ES-I3 (cell line): Measurements from ENCODE around the gene PDXDC1.
A peak's percentile ranks its signal among the peaks of the same experiment; 100 is the strongest.
"Not testable (repeated sequence)": the region's sequence is repeated elsewhere in the genome, so short reads cannot be mapped to it uniquely, and the experiment has no call there.

Source experiments
- H3K36me3 ChIP-seq: 2 replicates; pipeline ENCODE4 v1.6.1; 2013; ENCODE audit warnings: mild to moderate bottlenecking, low read length, control low read depth, moderate library complexity; ENCODE audit not compliant: insufficient read depth
- H3K4me1 ChIP-seq: 2 replicates; pipeline ENCODE4 v1.6.1; 2013; ENCODE audit warnings: mild to moderate bottlenecking, control low read depth, low read length; ENCODE audit not compliant: insufficient read depth
- H3K9ac ChIP-seq: 2 replicates; pipeline ENCODE4 v1.6.1; 2013; ENCODE audit warnings: low read depth, mild to moderate bottlenecking, low read length, moderate library complexity
- H3K9me3 ChIP-seq: 2 replicates; pipeline ENCODE4 v1.6.1; 2013; ENCODE audit warnings: mild to moderate bottlenecking, low read length, moderate library complexity; ENCODE audit not compliant: control insufficient read depth, insufficient read depth

PDXDC1 gene

DNA sequence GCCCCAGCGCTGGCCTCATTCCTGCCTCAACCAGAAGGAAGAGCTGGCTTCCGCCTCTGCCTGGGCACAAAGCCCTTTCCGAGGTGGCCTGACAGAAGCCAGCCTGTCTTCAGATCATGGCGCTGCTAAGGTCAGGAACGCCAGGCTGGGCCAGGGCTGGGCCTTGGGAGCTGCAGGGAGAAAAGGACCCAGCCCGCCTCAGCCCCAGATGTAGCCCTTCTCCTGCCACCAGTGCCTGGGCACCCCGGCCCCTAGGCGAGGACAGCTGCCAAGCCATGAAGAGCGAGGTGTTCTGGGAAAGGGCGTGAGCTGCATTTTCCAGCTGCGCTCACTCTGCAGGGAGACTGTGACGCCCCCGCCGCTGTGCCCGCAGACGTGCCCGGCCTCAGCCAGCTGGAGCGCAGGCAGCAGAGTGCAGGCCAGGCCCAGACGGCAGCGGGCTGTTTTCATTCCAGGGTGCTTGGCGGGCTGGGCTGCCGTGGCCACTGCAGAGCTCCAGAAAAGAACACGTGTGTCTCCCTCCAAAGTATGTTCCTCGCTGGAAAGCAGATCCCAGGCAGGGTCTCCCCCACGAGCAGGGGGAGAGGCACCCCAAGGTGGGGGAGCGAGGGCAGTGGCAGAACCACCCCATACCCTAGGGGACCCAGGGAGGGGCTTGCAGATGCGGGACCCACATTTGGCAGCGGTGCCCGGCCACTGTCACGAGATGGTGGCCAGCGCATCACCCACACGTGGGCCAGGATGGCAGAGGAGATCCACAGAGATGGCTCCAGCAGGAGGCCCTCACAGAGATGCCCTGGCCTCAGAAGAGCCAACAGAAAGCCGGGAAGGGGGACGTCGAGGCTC is 170.8 kb downstream of the PDXDC1 start:
- not testable (repeated sequence) for H3K9ac ChIP-seq, H3K36me3 ChIP-seq, H3K9me3 ChIP-seq, H3K4me1 ChIP-seq

DNA sequence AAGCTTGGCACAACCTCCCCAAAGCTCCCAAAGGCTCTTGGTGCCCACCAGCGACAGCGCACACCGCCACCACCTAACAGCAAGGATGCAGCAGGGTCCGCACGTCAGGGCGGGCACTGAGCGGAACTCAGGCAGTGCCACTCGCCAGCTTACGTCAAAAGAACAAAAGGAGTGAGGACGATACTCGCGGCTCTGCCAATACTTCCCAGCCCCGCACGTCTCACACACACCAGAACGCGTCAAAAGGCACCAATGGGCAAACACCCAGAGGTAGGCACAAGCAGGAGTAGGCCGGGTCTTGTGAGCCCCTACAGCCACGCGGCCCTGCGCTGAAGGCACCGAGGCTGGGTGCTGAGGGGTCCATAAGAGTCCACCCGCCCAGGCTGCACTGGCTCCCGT is 171.4 kb downstream of the PDXDC1 start:
- not testable (repeated sequence) for H3K4me1 ChIP-seq, H3K36me3 ChIP-seq, H3K9ac ChIP-seq, H3K9me3 ChIP-seq

DNA sequence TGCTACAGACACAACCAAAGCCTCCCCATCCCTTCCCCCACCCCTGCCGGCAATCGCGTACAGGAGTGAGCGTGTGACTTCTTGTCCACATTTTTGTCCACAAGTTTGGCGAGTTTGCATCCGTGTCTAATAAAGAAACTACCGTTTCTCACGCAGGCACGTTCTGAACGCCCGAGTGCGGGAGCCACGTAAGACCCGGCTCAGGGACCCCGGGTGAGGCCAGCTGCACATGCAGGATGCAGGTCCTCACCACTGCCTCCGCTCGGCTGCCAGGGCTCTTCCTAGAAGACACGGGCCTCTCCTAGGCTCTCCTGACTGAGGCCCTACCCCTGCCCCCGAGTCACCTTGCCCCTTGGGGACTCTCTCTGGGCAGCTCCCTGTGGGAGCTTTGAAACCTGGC is 174.0 kb downstream of the PDXDC1 start:
- not testable (repeated sequence) for H3K4me1 ChIP-seq, H3K9ac ChIP-seq

DNA sequence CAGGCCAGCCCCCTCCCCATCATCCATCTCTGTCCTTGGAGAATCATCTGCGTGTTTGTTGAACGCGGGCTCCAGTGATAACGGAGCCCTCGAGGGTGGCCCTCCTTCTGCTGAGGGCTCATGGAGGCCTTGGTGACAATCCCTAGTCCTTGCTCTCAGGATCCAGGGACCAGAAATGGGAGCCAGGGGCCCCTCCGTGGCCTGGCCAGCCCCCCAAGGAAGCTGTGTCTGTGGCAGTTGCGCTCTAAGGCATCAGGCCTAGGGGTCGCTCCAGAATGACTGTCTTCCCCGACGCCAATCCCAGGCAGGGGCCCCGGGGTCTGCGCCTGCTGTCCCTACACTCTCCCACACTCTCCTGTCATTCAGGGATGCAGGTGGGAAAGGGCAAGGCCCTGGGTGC is 174.4 kb downstream of the PDXDC1 start:
- not testable (repeated sequence) for H3K9ac ChIP-seq, H3K4me1 ChIP-seq, H3K9me3 ChIP-seq, H3K36me3 ChIP-seq

More for the DNA sequence above, 174.0 kb downstream of the PDXDC1 start:
- H3K9me3 ChIP-seq, H3K36me3 ChIP-seq: not testable (repeated sequence)

DNA sequence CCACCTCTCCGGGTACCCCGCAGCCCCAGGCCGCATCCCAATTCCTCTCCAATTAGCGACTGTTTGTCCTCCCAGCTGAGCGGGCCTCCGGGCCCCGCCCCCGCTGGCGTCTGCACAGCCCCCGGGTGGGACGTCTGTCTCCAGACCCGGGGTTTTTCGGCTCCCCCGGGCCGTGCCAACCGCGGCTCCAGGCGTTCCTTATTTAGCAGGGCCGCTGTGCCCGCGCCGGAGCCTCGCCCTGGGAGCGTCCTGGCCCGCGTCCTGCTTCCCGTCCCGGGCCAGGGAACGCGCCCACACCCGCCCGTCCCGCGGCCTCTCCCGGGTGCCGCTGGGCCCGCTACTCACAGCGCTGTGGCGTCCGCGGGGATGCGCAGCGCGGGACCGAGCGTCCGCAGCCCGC is 179.2 kb downstream of the PDXDC1 start:
- not testable (repeated sequence) for H3K36me3 ChIP-seq, H3K9me3 ChIP-seq, H3K4me1 ChIP-seq
- H3K9ac ChIP-seq, result peak overlapping the region; percentile 38; the same call in 1 of the 2 replicates

DNA sequence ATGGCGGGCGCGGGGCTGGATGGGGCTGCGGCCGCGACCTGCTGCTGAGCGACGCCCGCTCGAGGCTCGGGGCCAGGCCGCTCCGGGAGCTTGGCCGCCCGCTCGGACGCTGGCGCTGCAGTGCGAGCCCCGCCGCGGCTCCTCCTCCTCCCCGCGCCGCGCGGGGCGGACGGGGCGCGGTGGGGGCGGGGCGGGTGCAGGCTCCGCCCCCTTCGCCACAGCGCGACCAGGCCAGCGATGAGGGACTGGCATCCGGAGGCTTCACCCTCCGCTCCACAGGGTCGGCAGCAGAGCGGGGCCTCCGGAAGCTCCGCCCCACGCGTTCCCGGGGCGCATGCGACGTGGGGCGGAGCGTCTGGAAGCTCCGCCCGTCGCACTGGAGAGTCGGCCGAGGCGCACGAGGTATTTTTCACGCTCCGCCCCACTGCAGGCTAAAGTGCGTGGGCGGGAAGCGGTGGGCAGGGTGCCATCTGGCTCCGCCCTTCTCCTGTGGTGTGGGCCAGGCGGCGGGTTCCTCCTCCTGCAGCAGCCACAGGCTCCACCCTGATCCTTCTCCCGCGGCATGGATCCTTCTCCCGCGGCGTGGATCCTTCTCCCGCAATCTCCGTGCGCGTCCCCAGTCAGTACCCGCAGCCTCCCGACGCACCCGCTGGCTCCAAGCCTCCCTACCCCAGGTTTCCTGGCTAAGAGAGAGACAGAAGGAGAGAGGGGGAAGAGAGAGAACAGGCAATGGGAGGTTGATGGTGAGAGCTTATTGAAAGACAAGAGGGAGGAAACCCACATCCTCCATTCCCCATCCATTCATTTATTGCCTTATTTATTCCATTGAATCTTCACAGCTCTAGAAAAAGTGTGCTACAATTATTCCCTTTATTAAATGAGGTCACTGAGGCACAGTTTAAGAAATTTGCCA is 180.1 kb downstream of the PDXDC1 start:
- not testable (repeated sequence) for H3K36me3 ChIP-seq, H3K4me1 ChIP-seq, H3K9me3 ChIP-seq
- H3K9ac ChIP-seq, result peak overlapping the region; percentile 58

DNA sequence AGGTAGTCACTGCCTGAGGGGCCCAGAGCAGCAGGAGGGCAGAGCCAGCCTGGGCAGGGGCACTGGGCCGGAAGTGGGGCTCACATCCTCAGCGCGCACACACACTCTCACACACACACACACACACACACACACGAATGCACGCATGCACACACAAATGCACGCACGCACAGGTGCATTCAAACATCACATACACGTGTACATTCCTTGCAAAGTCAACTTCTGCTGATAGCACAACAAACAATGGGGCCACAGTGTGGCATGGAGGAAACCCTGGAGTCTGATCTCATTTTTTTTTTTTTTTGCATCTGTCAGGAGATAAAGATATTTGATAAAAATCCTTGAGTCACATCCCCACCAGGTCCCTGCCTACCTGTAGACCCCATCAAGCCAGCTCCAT is 182.8 kb downstream of the PDXDC1 start:
- not testable (repeated sequence) for H3K4me1 ChIP-seq, H3K36me3 ChIP-seq, H3K9me3 ChIP-seq, H3K9ac ChIP-seq

DNA sequence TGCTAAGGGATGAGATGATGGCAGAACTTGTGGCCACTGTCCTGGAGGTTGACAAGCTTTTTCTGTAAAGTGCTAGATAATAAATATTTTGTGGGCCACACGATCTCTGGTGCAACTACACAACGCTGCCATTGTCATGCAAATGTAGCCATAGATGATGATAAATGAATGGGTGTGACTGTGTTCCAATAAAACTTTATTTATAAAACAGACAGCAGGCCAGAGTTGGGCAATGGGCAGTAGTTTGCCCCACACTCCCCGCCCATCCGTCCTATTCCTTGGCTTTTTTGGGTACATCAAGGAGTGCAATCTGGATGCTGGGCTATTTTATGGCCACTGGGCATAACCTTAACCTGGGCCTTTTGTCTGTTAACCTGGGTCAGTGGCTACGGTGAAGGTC is 184.8 kb downstream of the PDXDC1 start:
- not testable (repeated sequence) for H3K36me3 ChIP-seq, H3K9ac ChIP-seq, H3K9me3 ChIP-seq, H3K4me1 ChIP-seq

DNA sequence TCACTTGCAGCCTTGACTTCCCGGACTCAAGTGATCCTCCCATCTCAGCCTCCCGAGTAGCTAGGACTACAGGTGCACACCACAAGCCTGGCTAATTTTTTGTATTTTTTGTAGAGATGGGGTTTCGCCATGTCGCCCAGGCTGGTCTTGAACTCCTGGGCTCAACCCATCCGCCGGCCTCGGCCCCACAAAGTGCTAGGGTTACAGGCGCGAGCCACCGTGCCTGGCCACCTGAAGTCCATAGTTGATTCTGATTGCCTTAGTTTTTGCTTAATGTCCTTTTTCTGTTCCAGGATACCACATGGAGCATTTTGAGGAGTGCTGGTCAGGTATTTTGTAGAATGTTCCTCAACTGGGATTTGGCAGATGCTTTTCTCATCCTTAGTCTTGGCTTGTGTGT is 185.7 kb downstream of the PDXDC1 start:
- H3K4me1 ChIP-seq, H3K36me3 ChIP-seq: not testable (repeated sequence)

DNA sequence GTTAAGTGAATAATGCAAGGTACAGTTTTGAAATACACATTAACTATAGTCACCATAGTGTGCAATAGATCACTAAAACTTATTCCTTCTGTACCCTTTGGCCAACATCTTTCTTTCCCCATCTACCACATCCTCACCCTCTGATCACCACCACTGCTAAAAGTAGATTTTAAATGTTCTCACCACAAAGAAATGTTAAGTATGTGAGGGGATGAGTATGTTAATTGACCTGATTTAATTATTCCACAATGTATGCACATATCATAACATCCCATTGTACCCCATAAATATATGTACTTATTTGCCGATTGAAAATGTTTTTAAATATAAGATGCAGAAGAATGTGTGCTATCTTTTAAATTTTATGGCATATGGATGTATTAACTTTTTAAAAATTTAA is 188.2 kb downstream of the PDXDC1 start:
- not testable (repeated sequence) for H3K9me3 ChIP-seq, H3K4me1 ChIP-seq, H3K36me3 ChIP-seq, H3K9ac ChIP-seq

More for the DNA sequence above, 185.7 kb downstream of the PDXDC1 start:
- H3K9me3 ChIP-seq, H3K9ac ChIP-seq: not testable (repeated sequence)

DNA sequence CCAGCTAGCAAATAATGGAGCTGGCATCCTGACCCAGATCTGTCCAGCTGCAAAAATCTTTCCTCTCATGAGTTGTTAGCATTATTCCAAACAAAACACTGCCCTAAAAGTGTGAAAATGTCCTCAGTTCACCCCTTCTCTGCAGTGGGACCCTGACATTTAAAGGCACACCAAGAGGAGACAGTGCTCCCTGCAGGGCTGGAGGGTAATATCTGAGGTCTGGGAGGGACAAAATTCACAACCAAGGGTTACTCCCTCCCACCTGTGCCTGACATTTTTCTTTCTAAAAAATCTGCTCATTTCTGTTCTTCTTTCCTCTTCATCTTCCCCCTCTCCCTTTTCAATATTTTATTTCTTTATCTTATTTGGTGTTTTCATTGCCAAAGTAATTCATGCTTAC is 191.4 kb downstream of the PDXDC1 start:
- H3K9me3 ChIP-seq, H3K36me3 ChIP-seq, H3K9ac ChIP-seq, H3K4me1 ChIP-seq: not testable (repeated sequence)

DNA sequence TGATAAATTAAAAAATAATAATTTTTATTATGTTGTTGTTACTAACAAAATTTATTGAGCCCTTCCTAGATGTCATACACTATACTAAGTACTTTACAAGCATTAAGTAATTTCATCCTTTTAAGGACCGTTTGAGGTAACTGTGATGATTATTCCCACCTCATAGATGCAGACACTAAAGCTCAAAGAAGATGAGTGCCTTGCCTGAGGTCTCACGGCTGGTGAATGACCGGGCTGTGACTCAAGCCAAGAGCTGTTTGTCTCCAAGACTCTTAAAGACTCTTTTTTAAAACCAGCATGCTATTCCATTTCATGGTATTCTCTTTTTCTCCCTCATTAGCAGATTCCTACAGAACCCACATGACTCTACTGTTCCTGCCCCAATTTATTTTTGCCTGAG is 193.5 kb downstream of the PDXDC1 start:
- H3K9me3 ChIP-seq, H3K4me1 ChIP-seq, H3K36me3 ChIP-seq, H3K9ac ChIP-seq: not testable (repeated sequence)

DNA sequence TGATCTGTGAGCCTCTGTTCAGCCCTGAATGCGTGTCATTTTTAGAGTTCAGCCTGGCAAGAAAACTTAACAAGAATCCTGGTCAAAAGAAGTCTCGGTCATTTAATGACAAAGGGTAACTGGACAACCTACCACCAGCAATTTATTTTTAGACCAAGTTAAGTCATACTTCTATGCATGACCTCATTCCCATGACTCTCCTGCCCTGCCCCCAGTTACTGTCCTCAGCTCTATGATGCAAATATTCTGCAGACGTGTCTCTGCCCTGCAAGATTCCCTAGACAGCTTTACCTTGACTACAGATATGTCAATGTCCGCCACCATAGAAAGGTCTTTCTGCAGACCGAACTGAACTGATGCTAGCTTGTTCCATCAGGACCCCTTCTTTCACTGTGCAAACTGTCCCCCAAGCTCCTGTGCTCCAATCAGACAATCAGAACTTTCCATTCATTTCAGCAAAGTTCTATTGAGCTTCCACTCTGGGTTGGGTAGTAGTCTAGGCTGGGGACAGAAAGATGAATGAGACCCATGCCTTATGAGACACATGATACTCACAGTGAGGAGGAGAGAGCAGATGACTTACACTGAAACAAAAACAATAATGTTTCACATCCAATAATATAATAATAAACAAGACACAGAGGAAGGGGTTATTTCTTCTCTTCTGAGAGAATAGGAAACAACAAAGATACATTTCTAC is 194.3 kb downstream of the PDXDC1 start:
- H3K9me3 ChIP-seq, H3K36me3 ChIP-seq, H3K9ac ChIP-seq, H3K4me1 ChIP-seq: not testable (repeated sequence)

DNA sequence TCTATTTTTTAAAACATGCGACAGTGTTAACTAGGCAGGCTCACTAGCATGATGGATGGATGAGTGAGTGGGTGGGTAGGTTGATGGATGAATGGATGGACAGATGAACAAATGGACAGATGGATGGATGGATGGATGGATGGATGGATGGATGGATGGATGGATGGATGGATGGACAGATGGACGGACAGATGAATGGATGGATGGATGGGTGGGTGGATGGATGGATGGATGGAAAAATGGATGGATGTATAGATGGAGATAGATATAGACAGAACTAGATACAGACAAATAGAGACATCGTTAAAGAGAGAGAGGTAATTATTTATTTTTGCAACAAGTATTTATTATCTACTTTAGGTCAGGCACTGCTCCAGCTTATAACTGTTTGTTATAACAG is 205.1 kb downstream of the PDXDC1 start:
- not testable (repeated sequence) for H3K9ac ChIP-seq, H3K9me3 ChIP-seq, H3K4me1 ChIP-seq, H3K36me3 ChIP-seq

DNA sequence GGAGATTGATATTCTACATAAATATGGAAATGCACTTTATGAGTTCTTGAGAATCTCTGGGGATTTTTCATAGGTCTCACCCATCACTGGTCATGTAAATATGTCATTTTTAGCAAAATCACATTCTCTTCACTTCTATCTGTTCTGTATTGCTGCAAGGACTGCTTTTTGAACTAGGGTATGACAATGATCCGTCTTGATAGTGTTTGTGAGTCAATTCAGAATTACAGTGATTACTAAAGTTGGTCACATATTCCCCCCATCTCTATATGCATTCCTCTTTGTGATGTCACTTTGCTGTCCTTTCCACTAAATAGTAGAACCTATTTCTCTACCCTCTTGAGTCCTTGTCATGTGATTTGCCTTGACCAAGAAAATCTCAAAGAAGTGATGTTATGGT is 206.1 kb downstream of the PDXDC1 start:
- H3K4me1 ChIP-seq, H3K9me3 ChIP-seq: not testable (repeated sequence)

More for the DNA sequence above, 206.1 kb downstream of the PDXDC1 start:
- not testable (repeated sequence) for H3K9ac ChIP-seq, H3K36me3 ChIP-seq
